IMR-90 (cell line): ENCODE results near the gene NEK2. TPM values are rescaled to one million over a fixed set of nuclear protein-coding genes. Genes with fewer than 3 reads are reported as not detected.

Experiments used
- ATAC-seq: fragments of 200-7000 bp; cut with Tn5 transposase; 2 replicates; pipeline ENCODE4 v1.9.1; 2020; ENCODE audit warnings: low read depth, mild to moderate bottlenecking, moderate library complexity
- BruUV-seq: library from RNA; stranded (reverse); fragments of 400-500 nt; replicated peaks from 2 replicates; lab custom pipeline; 2021; lab: Mats Ljungman, UMichigan
- CTCF ChIA-PET: fragments of 300-600 bp; formaldehyde crosslinking; extraction: SDS; loops from one replicate; lab custom pipeline; 2021; ENCODE audit warnings: antibody characterized with exemption; lab: Yijun Ruan, JAX
- POLR2A ChIA-PET: fragments of 300-600 bp; sonication (Branson Sonifier 250); formaldehyde crosslinking; loops from one replicate; lab custom pipeline; 2022; ENCODE audit warnings: antibody characterized with exemption; ENCODE audit not compliant: unreplicated experiment; lab: Charles Lee
- DNase-seq: peaks from one replicate; pipeline ENCODE4 v3.0.0; 2013
- H2AFZ ChIP-seq: replicated peaks from 2 replicates; pipeline ENCODE3; 2013; ENCODE audit warnings: low read length, mild to moderate bottlenecking; ENCODE audit not compliant: poor library complexity
- H2AK5ac ChIP-seq: 2 replicates; pipeline ENCODE4 v1.6.1; 2013; ENCODE audit warnings: low read depth, low read length, inconsistent platforms
- H2AK9ac ChIP-seq: replicated peaks from 2 replicates; pipeline ENCODE3; 2013; ENCODE audit warnings: mild to moderate bottlenecking, low read depth, low read length, moderate library complexity; ENCODE audit not compliant: poor library complexity
- H2BK120ac ChIP-seq: 2 replicates; pipeline ENCODE4 v1.6.1; 2013; ENCODE audit warnings: low read depth, low read length, inconsistent platforms
- H2BK15ac ChIP-seq: 3 replicates; pipeline ENCODE4 v1.6.1; 2013; ENCODE audit warnings: low read depth, low read length, inconsistent platforms
- H2BK20ac ChIP-seq: 2 replicates; pipeline ENCODE4 v1.6.1; 2013; ENCODE audit warnings: low read depth, mild to moderate bottlenecking, inconsistent platforms, low read length, moderate library complexity
- H2BK5ac ChIP-seq: 2 replicates; pipeline ENCODE4 v1.6.1; 2013; ENCODE audit warnings: mild to moderate bottlenecking, low read depth, low read length, inconsistent platforms; ENCODE audit not compliant: poor library complexity, severe bottlenecking
- H3K14ac ChIP-seq: replicated peaks from 2 replicates; pipeline ENCODE4 v1.6.1; 2013; ENCODE audit warnings: low read depth, low read length, inconsistent platforms
- H3K18ac ChIP-seq: 2 replicates; pipeline ENCODE4 v1.6.1; 2013; ENCODE audit warnings: low read depth, low read length, control low read depth
- H3K23ac ChIP-seq: 2 replicates; pipeline ENCODE4 v1.6.1; 2013; ENCODE audit warnings: low read depth, low read length, inconsistent platforms
- H3K27ac ChIP-seq: 2 replicates; pipeline ENCODE4 v1.5.1; 2013; ENCODE audit warnings: mild to moderate bottlenecking, control low read depth, low read length; ENCODE audit not compliant: insufficient read depth
- H3K27me3 ChIP-seq: 2 replicates; pipeline ENCODE4 v1.6.1; 2013; ENCODE audit warnings: low read length; ENCODE audit not compliant: control insufficient read depth, insufficient read depth
- H3K36me3 ChIP-seq: 2 replicates; pipeline ENCODE4 v1.6.1; 2013; ENCODE audit warnings: low read length, mixed read lengths; ENCODE audit not compliant: control insufficient read depth, insufficient read depth
- H3K4ac ChIP-seq: 2 replicates; pipeline ENCODE4 v1.6.1; 2013; ENCODE audit warnings: low read depth, low read length, inconsistent platforms
- H3K4me1 ChIP-seq: 2 replicates; pipeline ENCODE4 v1.6.1; 2013; ENCODE audit warnings: low read length, mixed read lengths; ENCODE audit not compliant: control insufficient read depth, insufficient read depth
- H3K4me2 ChIP-seq: 2 replicates; pipeline ENCODE4 v1.6.1; 2013; ENCODE audit warnings: low read depth, mild to moderate bottlenecking, control low read depth, low read length, moderate library complexity
- H3K4me3 ChIP-seq: 2 replicates; pipeline ENCODE4 v1.5.1; 2013; ENCODE audit warnings: low read depth, mild to moderate bottlenecking, control low read depth, low read length, moderate library complexity; ENCODE audit not compliant: insufficient read depth
- H3K56ac ChIP-seq: 2 replicates; pipeline ENCODE4 v1.6.1; 2013; ENCODE audit warnings: low read length, inconsistent platforms; ENCODE audit not compliant: insufficient read depth; ENCODE audit errors: extremely low read depth
- H3K79me1 ChIP-seq, 2 experiments: 2 replicates each; pipeline ENCODE4 v1.6.1; 2013; ENCODE audit warnings: low read length in 2 of 2, inconsistent platforms in 1 of 2, low read depth in 1 of 2
- H3K9ac ChIP-seq: 2 replicates; pipeline ENCODE4 v1.6.1; 2013; ENCODE audit warnings: low read depth, low read length, control low read depth
- H3K9me1 ChIP-seq: 2 replicates; pipeline ENCODE4 v1.6.1; 2013; ENCODE audit warnings: low read length, inconsistent platforms; ENCODE audit not compliant: insufficient read depth
- H3K9me3 ChIP-seq: 2 replicates; pipeline ENCODE4 v1.6.1; 2013; ENCODE audit warnings: low read length; ENCODE audit not compliant: control insufficient read depth, insufficient read depth
- H4K20me1 ChIP-seq: 2 replicates; pipeline ENCODE4 v1.6.1; 2013; ENCODE audit warnings: low read length, inconsistent platforms; ENCODE audit not compliant: insufficient read depth
- H4K5ac ChIP-seq: 2 replicates; pipeline ENCODE4 v1.6.1; 2013; ENCODE audit warnings: mild to moderate bottlenecking, low read depth, low read length, control low read depth
- H4K8ac ChIP-seq, 2 experiments: 2 replicates each; pipeline ENCODE4 v1.6.1; 2013; ENCODE audit warnings: low read depth in 2 of 2, low read length in 2 of 2, control low read depth in 1 of 2, inconsistent platforms in 1 of 2
- H4K91ac ChIP-seq: 2 replicates; pipeline ENCODE4 v1.6.1; 2013; ENCODE audit warnings: low read depth, low read length, inconsistent platforms; ENCODE audit not compliant: insufficient read depth
- POLR2A ChIP-seq: IDR thresholded peaks from 2 replicates; pipeline ENCODE4 v1.6.1; 2012; ENCODE audit warnings: mild to moderate bottlenecking, low read depth, low read length
- RAD21 ChIP-seq: IDR thresholded peaks from 2 replicates; pipeline ENCODE4 v1.6.1; 2012; ENCODE audit warnings: low read length, improper control_type of control experiment
- RCOR1 ChIP-seq: IDR thresholded peaks from 2 replicates; pipeline ENCODE4 v1.6.1; 2012; ENCODE audit warnings: mild to moderate bottlenecking, low read length, improper control_type of control experiment; ENCODE audit not compliant: insufficient replicate concordance
- SMC3 ChIP-seq: fragments of 150-350 bp; IDR thresholded peaks from 2 replicates; pipeline ENCODE4 v1.6.1; 2016; ENCODE audit warnings: low read depth, mild to moderate bottlenecking, antibody characterized with exemption, low read length, moderate library complexity
- WGBS, 2 experiments: methylation state at CpG; one replicate each; pipeline versions ENCODE4 v1.1.5 to v1.1.7; 2013; ENCODE audit warnings: missing lambda C conversion rate in 2 of 2; ENCODE audit not compliant: insufficient read length in 1 of 2; ENCODE audit errors: extremely low coverage in 2 of 2; 5-methylcytosine and 5-hydroxymethylcytosine counted together
- dilution Hi-C: fragments of 300-500 bp; cut with HindIII; formaldehyde crosslinking; loops from one replicate; pipeline ENCODE4 v1.14.3; 2018; ENCODE audit warnings: low sequenced_read_pairs; ENCODE audit not compliant: unreplicated experiment
- in situ Hi-C: fragments of 300-500 bp; cut with MboI; formaldehyde crosslinking; loops from 3 replicates; pipeline ENCODE4 v1.14.3; 2019; ENCODE audit warnings: low sequenced_read_pairs, inconsistent platforms, mixed read lengths
- intact Hi-C: fragments of 100-400 bp; cut with micrococcal nuclease; formaldehyde crosslinking; loops from 2 replicates; pipeline ENCODE4 v1.10.0; 2022
- polyA plus RNA-seq, 3 experiments: library from polyadenylated mRNA; depleted of rRNA; stranded (reverse); fragments of >200 nt; gene quantifications; 2 replicates each; pipeline ENCODE4 v1.2.3, GENCODE V29; 2012; ENCODE audit warnings: low replicate concordance in 1 of 3
- total RNA-seq: library from RNA; depleted of rRNA; stranded (reverse); fragments of >200 nt; gene quantifications from 2 replicates; pipeline ENCODE4 v1.2.3, GENCODE V29; 2012
- TF ChIP-seq, protein P1 (sequence below): conservative IDR thresholded peaks from 2 replicates; pipeline ENCODE4 v1.5.1; 2012; ENCODE audit warnings: mild to moderate bottlenecking, low read depth, low read length, improper control_type of control experiment

NEK2 gene
- total and polyA plus RNA-seq, 2 of the 4 experiments (the other 2 are of a cell fraction) = 9.9 to 26.0 TPM

DNA sequence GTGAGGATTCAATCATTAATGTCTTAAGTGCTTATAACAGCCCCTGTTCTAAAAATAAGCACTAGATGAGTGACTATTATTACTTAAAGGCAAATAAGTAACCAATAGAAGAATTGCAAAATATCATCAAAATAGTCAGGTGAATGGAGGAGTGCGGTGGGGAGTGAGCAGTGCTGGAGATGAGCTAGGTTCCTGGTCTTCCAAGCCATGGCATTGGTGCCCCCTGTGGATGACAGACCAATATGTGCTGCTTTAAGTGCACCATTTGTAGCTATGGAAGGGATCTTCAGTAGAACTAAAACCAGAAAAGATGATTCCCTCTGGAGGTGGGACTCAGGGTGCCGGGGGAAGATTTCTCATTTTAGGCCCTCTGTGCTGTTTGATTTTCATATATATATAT lies 50.4 kb downstream of the NEK2 start:
- no peak overlapping the region for H3K4ac ChIP-seq
- H2BK120ac ChIP-seq = no peak overlapping the region
- no peak overlapping the region for H3K27ac ChIP-seq
- peak; percentile 62 for ATAC-seq
- H3K79me1 ChIP-seq = no peaks in the 10 kb centered on the region
- no TSS peak for BruUV-seq
- no peak overlapping the region for H3K23ac ChIP-seq
- in situ Hi-C loops = no loop called here
- no peak overlapping the region for H2BK5ac ChIP-seq
- intact Hi-C loops = loop anchor here (1.0 kb wide), 1 partner anchor 110 kb away; no protein-coding TSS in a partner anchor
- no peak for TF ChIP-seq RCOR1
- no peak for TF ChIP-seq POLR2A
- TF ChIP-seq, protein P1, sequence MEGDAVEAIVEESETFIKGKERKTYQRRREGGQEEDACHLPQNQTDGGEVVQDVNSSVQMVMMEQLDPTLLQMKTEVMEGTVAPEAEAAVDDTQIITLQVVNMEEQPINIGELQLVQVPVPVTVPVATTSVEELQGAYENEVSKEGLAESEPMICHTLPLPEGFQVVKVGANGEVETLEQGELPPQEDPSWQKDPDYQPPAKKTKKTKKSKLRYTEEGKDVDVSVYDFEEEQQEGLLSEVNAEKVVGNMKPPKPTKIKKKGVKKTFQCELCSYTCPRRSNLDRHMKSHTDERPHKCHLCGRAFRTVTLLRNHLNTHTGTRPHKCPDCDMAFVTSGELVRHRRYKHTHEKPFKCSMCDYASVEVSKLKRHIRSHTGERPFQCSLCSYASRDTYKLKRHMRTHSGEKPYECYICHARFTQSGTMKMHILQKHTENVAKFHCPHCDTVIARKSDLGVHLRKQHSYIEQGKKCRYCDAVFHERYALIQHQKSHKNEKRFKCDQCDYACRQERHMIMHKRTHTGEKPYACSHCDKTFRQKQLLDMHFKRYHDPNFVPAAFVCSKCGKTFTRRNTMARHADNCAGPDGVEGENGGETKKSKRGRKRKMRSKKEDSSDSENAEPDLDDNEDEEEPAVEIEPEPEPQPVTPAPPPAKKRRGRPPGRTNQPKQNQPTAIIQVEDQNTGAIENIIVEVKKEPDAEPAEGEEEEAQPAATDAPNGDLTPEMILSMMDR = peak; percentile 52
- TF ChIP-seq RAD21 = peak; percentile 62
- peak; percentile 41 for TF ChIP-seq SMC3
- no peak overlapping the region for H3K9ac ChIP-seq
- H2AK5ac ChIP-seq = no peak overlapping the region
- no peak overlapping the region for H3K14ac ChIP-seq
- H4K20me1 ChIP-seq = no peaks in the 10 kb centered on the region
- H3K18ac ChIP-seq = no peak overlapping the region
- H4K8ac ChIP-seq = no peak overlapping the region
- no peak overlapping the region for H2AFZ ChIP-seq
- H4K5ac ChIP-seq = no peak overlapping the region
- no peaks in the 10 kb centered on the region for H3K27me3 ChIP-seq
- peak; percentile 51 for DNase-seq
- no peak overlapping the region for H2AK9ac ChIP-seq
- no peak overlapping the region for H2BK15ac ChIP-seq
- dilution Hi-C loops = no loop called here
- ChIA-PET POLR2A (interaction anchor here (0.6 kb wide), 1 partner anchor 47 kb away, joined by 6 read pairs; no protein-coding TSS in a partner anchor), CTCF (interaction anchor here (0.5 to 1.1 kb wide), 7 partner anchors 8 to 92 kb away, joined by 3 to 5 read pairs (median 4); partner anchors contain the start of gene SLC30A1)
- peaks cover 3% of the 10 kb centered on the region; the same call in 1 of the 2 replicates for H3K4me1 ChIP-seq
- H3K4me3 ChIP-seq = no peak overlapping the region
- no peaks in the 10 kb centered on the region for H3K36me3 ChIP-seq
- peaks cover 2% of the 10 kb centered on the region; the same call in 1 of the 2 replicates for H3K9me1 ChIP-seq
- no peak overlapping the region for H2BK20ac ChIP-seq
- H3K56ac ChIP-seq = no peak overlapping the region
- H3K4me2 ChIP-seq = no peak overlapping the region
- no CpG with 5 or more reads among the region's 2 CpGs for whole genome bisulfite sequencing, 2 experiments
- no peak overlapping the region for H4K91ac ChIP-seq
- H3K9me3 ChIP-seq = no peaks in the 10 kb centered on the region
